GM10266 (cell line): ENCODE measurements around the gene SERPINB6.

Experiments used
- DNase-seq: peaks from one replicate; pipeline ENCODE4 v3.0.0; 2012; ENCODE audit errors: extremely low spot score
- CTCF ChIP-seq: IDR thresholded peaks from 2 replicates; pipeline ENCODE4 v1.5.1; 2012; ENCODE audit warnings: mild to moderate bottlenecking, low read depth; ENCODE audit not compliant: control insufficient read depth, insufficient read depth; ENCODE audit errors: missing control alignments

Gene SERPINB6

DNA sequence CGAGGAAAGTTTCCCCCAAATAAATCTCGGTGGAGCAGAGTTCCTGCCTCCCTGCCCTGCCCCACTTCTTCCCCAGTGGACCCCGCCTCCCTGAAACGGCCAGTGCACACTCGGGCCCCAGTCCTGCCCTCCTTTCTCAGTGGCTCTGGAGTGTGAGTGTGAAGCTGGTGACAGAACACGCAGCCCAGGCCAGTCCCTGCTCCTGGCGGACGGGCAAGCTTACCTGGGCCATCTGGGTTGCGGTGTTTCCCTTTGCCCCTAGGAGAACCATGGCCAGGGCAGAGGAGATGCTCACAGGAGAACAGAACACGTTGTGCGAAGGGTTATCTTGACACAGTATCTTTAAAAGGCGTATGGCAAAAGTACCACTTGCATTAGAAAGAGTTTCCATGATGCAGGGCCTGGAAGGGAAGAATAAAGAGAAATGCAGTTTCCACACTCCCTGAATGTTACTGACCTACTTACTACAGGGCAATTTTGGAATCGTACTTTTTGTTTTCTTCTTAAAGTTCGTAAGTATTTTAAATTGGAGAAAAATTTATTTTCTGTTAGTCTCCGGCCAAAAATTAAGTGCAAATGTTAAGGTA, 71.1 kb downstream of the SERPINB6 start:
- no peak for DNase-seq
- no peak for TF ChIP-seq CTCF

DNA sequence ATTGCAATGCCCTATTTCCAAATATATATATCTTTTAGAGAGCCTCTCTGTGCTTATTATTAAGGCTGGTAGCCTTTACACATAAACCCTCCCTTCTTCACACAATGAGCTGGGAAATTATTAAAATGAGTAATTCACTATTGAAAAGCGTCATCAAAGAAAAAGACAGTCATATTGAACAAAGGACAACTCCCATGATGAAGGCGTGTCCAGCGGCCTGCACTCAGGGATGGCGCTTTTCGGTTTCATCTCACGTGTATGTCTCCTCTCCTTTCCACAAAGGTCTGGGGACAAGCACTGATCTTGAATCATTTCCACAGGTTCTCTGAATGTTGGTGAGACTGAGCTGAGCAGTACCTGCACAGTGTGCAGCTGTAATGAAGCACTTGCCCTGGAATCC, 71.8 kb downstream of the SERPINB6 start:
- no peak for TF ChIP-seq CTCF
- DNase-seq: peak; percentile 61
